Mesodermal cell (in vitro differentiated cells): ENCODE results near the gene EFTUD2.

Source experiments
- H3K27ac ChIP-seq: 2 replicates; pipeline ENCODE4 v1.7.0; 2013; ENCODE audit warnings: mild to moderate bottlenecking, low read depth, low read length, moderate library complexity; ENCODE audit not compliant: severe bottlenecking
- H3K36me3 ChIP-seq: 2 replicates; pipeline ENCODE4 v1.7.1; 2013; ENCODE audit warnings: mild to moderate bottlenecking, low read length, moderate library complexity; ENCODE audit not compliant: control insufficient read depth, insufficient read depth
- H3K4me1 ChIP-seq: one replicate; pipeline ENCODE4 v1.7.1; 2013; ENCODE audit warnings: mild to moderate bottlenecking, low read length; ENCODE audit not compliant: insufficient read depth, control insufficient read depth, poor library complexity, severe bottlenecking
- H3K4me3 ChIP-seq: 2 replicates; pipeline ENCODE4 v1.7.0; 2013; ENCODE audit warnings: low read length, control low read depth, mild to moderate bottlenecking; ENCODE audit not compliant: insufficient read depth, poor library complexity, severe bottlenecking; ENCODE audit errors: extremely low read depth
- H3K9me3 ChIP-seq: 2 replicates; pipeline ENCODE4 v1.7.1; 2013; ENCODE audit warnings: mild to moderate bottlenecking, low read length, moderate library complexity; ENCODE audit not compliant: control insufficient read depth
- WGBS, 2 experiments: methylation state at CpG; one replicate each; pipeline ENCODE4 v1.1.5; 2013; ENCODE audit warnings: missing lambda C conversion rate in 2 of 2; ENCODE audit not compliant: insufficient coverage in 2 of 2; 5-methylcytosine and 5-hydroxymethylcytosine counted together

EFTUD2 gene

GRCh38 chr17:44804302-44805089, 94.7 kb downstream of the EFTUD2 start:
- WGBS, 2 experiments: 98 to 100% methylated on average over 7 of the region's 10 CpGs
- peaks cover 9% of the 10 kb centered on the region for H3K4me1 ChIP-seq
- H3K9me3 ChIP-seq: no peaks in the 10 kb centered on the region
- no peak overlapping the region for H3K4me3 ChIP-seq
- peak overlapping the region; percentile 58 for H3K27ac ChIP-seq
- peaks cover 80% of the 10 kb centered on the region for H3K36me3 ChIP-seq

- Histone ChIP-seq H3K9me3 (no peaks in the 10 kb centered on the region), H3K4me1 (peaks cover 19% of the 10 kb centered on the region), H3K36me3 (peaks cover 97% of the 10 kb centered on the region), H3K27ac (no peak overlapping the region), H3K4me3 (no peak overlapping the region)
- 97 to 100% methylated on average over 3 to 5 of the region's 5 CpGs for WGBS, 2 experiments
These were observed 97.4 kb downstream of the EFTUD2 start for GRCh38 chr17:44801880-44802279.
